ENCODE data around the gene TAGAP. TPM values are rescaled to one million over a fixed set of nuclear protein-coding genes. Genes with fewer than 3 reads are reported as not detected.

The TAGAP gene
- total and polyA plus RNA-seq, 2 of the 8 experiments (the other 6 are each of a cell fraction or from before 2014, with no cell fraction given) = not detected

GRCh38 chr6:159033160-159034049, 11.4 kb downstream of the TAGAP start:
- no peak overlapping the region for H2BK120ac ChIP-seq (replicated peaks; ENCODE audit: low read depth, low read length)
- no peak overlapping the region for H4K8ac ChIP-seq (ENCODE audit: extremely low read depth, insufficient read depth, low read length)
- H3K79me1 ChIP-seq (ENCODE audit: low read depth, low read length) = no peaks in the 10 kb centered on the region
- no peaks in the 10 kb centered on the region for H3K79me2 ChIP-seq (ENCODE audit: control insufficient read depth in 1 of 2, insufficient read depth in 2 of 2, low read length in 2 of 2)
- POLR2A ChIA-PET (ENCODE audit: partially characterized antibody) = no interaction called here
- H3K23me2 ChIP-seq (ENCODE audit: low read depth, low read length) = no peaks in the 10 kb centered on the region
- no peak overlapping the region for H3K18ac ChIP-seq (ENCODE audit: extremely low read depth, low read length)
- H3K23ac ChIP-seq (ENCODE audit: insufficient read length) = no peak overlapping the region
- H3K4ac ChIP-seq (replicated peaks; ENCODE audit: insufficient read length, low read depth, low read length) = no peak overlapping the region
- no peak overlapping the region for H3K56ac ChIP-seq (replicated peaks; ENCODE audit: insufficient read length, low read depth, low read length)
- no peak overlapping the region for H3K14ac ChIP-seq (ENCODE audit: insufficient read length)
- H3K4me2 ChIP-seq (ENCODE audit: insufficient read depth in 1 of 2, low read depth in 2 of 2, low read length in 2 of 2) = no peak overlapping the region
- no peaks in the 10 kb centered on the region for H4K20me1 ChIP-seq (replicated peaks in 1 of 2; ENCODE audit: control insufficient read depth in 1 of 2, insufficient read depth in 2 of 2, low read length in 2 of 2)
- no peak overlapping the region for H4K5ac ChIP-seq (ENCODE audit: insufficient read length, low read depth, low read length)
- DNase-seq (ENCODE audit: low read depth in 1 of 2, low spot score in 2 of 2) = no peak
- FAIRE-seq = no peak
- H3K4me1 ChIP-seq (replicated peaks in 1 of 4; ENCODE audit: control insufficient read depth in 3 of 4, insufficient read depth in 4 of 4, low read length in 3 of 4) = no peaks in the 10 kb centered on the region
- H2BK12ac ChIP-seq (ENCODE audit: low read depth, low read length) = no peak overlapping the region
- no peak overlapping the region for H3K9ac ChIP-seq (replicated peaks in 1 of 4; ENCODE audit: extremely low read depth in 1 of 4, low read depth in 3 of 4, low read length in 3 of 4)
- H2AFZ ChIP-seq (ENCODE audit: low read length) = no peak overlapping the region
- CTCF ChIA-PET (ENCODE audit: partially characterized antibody) = interaction anchor here (0.6 to 3.5 kb wide), 8 partner anchors 23 to 474 kb away, joined by 3 to 11 read pairs (median 4); no protein-coding TSS in a partner anchor
- no peak overlapping the region for H3K4me3 ChIP-seq (ENCODE audit: extremely low read depth in 1 of 4, insufficient read depth in 2 of 4, low read depth in 3 of 4, low read length in 4 of 4)
- H2BK15ac ChIP-seq (ENCODE audit: low read length) = no peak overlapping the region
- no peak overlapping the region for H2AK5ac ChIP-seq (ENCODE audit: low read depth, low read length)
- H4K91ac ChIP-seq (replicated peaks; ENCODE audit: insufficient read length, low read length) = no peak overlapping the region
- no peaks in the 10 kb centered on the region for H3K9me3 ChIP-seq (ENCODE audit: insufficient read depth in 2 of 2, low read depth in 1 of 2, low read length in 1 of 2)
- H2BK5ac ChIP-seq (ENCODE audit: low read depth, low read length) = no peak overlapping the region
- H3K27ac ChIP-seq (ENCODE audit: low read depth, low read length) = no peak overlapping the region
- H3K27me3 ChIP-seq (replicated peaks in 1 of 4; ENCODE audit: control insufficient read depth in 3 of 4, extremely low read depth in 1 of 4, insufficient read depth in 3 of 4, low read length in 3 of 4) = no peaks in the 10 kb centered on the region
- WGBS, 2 experiments (ENCODE audit: extremely low coverage in 1 of 2, insufficient coverage in 1 of 2, insufficient read length in 1 of 2, insufficient replicate concordance in 2 of 2, low coverage in 1 of 2, low lambda C conversion rate in 2 of 2, missing lambda C conversion rate in 1 of 2) = 91% methylated on average over 11 of the region's 11 CpGs; no CpG with 5 or more reads in 1 of the 2 experiments
- H2BK20ac ChIP-seq (ENCODE audit: low read length) = no peak overlapping the region
- no peaks in the 10 kb centered on the region for H3K36me3 ChIP-seq (ENCODE audit: control insufficient read depth in 2 of 4, insufficient read depth in 4 of 4, low read length in 3 of 4)
- TF ChIP-seq BACH1 (IDR thresholded peaks at IDR 0.05; ENCODE audit: low read length) (no peak), KDM5A (IDR thresholded peaks at IDR 0.05; ENCODE audit: low read length) (no peak), GABPA (IDR thresholded peaks at IDR 0.05; ENCODE audit: borderline replicate concordance, insufficient read depth, low read length) (no peak), POLR2AphosphoS5 (IDR thresholded peaks at IDR 0.05; ENCODE audit: low read depth, low read length) (no peak), JUND (IDR thresholded peaks at IDR 0.05; ENCODE audit: low read length) (no peak), EZH2 (IDR thresholded peaks at IDR 0.05; ENCODE audit: low read depth, low read length, severe bottlenecking) (no peak), CTCF (IDR thresholded peaks at IDR 0.05; ENCODE audit: control extremely low read depth in 1 of 3, insufficient read depth in 1 of 3, low read depth in 1 of 3, low read length in 3 of 3) (no peak), ZNF274 (IDR thresholded peaks at IDR 0.05; ENCODE audit: borderline replicate concordance, extremely low read depth, low read length) (no peak), CHD2 (IDR thresholded peaks at IDR 0.05; ENCODE audit: low read length) (no peak), SP1 (IDR thresholded peaks at IDR 0.05; ENCODE audit: low read depth, low read length) (no peak), SP4 (IDR thresholded peaks at IDR 0.05; ENCODE audit: low read length) (no peak)
